GM10248 (cell line): ENCODE measurements around the gene ZNF423.

Experiments
- CTCF ChIA-PET: fragments of 300-600 bp; sonication (Branson Sonifier 250); formaldehyde crosslinking; extraction: SDS; loops from one replicate; lab custom pipeline; 2021; ENCODE audit warnings: antibody characterized with exemption; lab: Yijun Ruan, JAX
- POLR2A ChIA-PET: fragments of 350-650 bp; sonication (Branson Sonifier 250); formaldehyde crosslinking; extraction: SDS; loops from one replicate; lab custom pipeline; 2020; ENCODE audit warnings: antibody characterized with exemption; lab: Yijun Ruan, JAX
- DNase-seq: peaks from one replicate; pipeline ENCODE4 v3.0.0; 2012; ENCODE audit errors: extremely low spot score
- TF ChIP-seq, protein P1 (sequence below): IDR thresholded peaks from 2 replicates; pipeline ENCODE4 v1.5.1; 2012; ENCODE audit warnings: mild to moderate bottlenecking, low read depth; ENCODE audit errors: extremely low read depth, missing control alignments, control extremely low read depth

The ZNF423 gene

DNA sequence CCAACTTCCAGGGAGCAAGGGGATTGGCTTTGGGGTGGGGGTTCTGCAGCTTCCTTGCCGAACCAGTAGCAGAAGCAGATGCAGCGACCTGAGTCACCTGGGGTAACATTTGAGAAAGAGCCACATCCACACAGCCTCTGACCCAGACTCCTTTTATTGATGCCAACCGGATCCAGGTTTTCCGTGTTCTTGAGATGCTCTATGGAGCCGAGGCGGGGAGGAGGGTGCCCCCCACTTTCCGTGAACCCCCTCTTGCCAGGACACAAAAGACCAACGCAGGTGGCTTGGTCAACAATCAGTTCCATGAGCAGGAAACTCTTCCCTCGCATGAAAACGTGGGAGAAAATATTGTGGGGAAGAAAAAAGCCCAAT is 356.5 kb downstream of the ZNF423 start:
- TF ChIP-seq, protein P1, sequence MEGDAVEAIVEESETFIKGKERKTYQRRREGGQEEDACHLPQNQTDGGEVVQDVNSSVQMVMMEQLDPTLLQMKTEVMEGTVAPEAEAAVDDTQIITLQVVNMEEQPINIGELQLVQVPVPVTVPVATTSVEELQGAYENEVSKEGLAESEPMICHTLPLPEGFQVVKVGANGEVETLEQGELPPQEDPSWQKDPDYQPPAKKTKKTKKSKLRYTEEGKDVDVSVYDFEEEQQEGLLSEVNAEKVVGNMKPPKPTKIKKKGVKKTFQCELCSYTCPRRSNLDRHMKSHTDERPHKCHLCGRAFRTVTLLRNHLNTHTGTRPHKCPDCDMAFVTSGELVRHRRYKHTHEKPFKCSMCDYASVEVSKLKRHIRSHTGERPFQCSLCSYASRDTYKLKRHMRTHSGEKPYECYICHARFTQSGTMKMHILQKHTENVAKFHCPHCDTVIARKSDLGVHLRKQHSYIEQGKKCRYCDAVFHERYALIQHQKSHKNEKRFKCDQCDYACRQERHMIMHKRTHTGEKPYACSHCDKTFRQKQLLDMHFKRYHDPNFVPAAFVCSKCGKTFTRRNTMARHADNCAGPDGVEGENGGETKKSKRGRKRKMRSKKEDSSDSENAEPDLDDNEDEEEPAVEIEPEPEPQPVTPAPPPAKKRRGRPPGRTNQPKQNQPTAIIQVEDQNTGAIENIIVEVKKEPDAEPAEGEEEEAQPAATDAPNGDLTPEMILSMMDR: no peak
- ChIA-PET POLR2A (no interaction called here), CTCF (no interaction called here)
- no peak for DNase-seq

DNA sequence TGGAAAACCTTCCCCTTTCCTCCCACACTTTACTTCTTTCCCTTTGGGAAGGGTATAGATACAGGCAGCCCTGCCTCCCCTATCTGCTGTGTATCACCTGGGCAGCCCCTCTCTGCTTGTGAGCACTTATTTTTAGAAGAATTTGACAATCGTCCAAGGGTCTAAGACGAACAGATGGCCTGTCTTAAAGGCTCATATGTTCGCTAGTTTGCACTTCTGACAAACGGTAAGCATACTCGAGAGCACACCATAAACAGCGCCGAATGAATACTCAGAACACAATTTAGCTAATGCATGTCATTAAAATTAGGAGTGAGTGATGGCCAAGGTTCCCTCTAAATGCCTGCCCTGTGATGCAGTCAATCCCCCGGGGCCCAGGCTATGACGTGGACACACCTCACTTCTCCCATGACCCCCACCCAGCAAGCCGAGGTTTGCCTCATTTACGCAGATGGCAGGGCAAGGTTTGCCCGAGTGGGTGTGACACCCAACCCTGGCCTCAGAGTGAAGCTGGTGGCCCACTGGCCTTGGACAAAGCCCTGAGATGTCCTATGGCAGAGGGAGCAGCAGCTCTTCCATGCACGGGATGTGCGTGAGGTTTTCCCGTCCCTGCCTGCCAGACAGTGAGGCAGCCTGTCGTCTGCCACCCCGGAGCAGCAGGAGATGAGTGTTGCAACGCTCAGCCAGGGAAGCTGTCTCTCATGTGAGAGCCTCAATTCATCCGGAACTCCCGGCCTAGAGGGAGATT is 357.1 kb downstream of the ZNF423 start:
- ChIA-PET POLR2A (no interaction called here), CTCF (no interaction called here)
- no peak for DNase-seq
- TF ChIP-seq, protein P1: no peak

DNA sequence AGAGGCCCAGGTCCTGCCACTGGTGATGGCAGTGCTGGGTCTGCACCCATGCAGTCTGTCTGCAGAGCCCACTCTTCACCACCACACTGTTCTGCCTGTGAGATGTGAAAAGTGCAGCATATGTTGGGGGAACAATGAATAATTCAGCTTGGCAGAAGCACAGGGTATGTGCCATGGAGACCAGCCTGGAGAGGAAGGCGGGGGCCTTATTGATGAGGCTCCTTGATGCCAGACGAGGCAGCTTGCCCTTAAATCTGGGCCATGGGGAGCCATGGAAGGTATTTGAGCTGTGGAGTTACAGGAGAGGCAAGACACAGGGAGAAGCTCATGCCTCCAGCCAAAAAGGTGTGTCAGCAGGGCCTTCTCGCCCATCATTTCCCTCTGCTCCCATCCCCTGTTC is 357.6 kb downstream of the ZNF423 start:
- DNase-seq: no peak
- ChIA-PET CTCF (interaction anchor here (1.4 kb wide), 1 partner anchor 359 kb away, joined by 3 read pairs; no protein-coding TSS in a partner anchor), POLR2A (no interaction called here)
- TF ChIP-seq, protein P1: no peak

DNA sequence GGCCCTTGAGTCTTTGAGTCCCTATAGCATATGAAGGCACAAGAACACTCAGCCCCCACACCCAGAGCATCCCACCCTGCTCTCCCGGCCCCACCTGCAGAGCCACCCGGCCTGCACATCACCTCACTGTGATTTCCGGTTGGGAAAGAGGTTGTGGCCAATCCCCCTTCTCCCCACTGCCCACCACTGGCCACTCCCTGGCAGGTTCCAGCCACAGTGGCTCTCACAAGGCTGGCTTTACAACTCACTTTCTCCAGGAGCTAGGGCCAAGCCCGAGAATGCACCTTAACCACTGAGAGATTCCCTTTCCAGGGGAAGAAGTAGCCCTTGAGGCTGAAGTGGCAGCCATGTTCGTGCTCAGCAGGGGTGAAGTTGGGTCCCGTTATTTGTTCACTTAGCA is 358.4 kb downstream of the ZNF423 start:
- no peak for DNase-seq
- CTCF ChIA-PET: interaction anchor here (1.4 kb wide), 1 partner anchor 360 kb away, joined by 3 read pairs; no protein-coding TSS in a partner anchor
- TF ChIP-seq, protein P1: no peak
- POLR2A ChIA-PET: no interaction called here

DNA sequence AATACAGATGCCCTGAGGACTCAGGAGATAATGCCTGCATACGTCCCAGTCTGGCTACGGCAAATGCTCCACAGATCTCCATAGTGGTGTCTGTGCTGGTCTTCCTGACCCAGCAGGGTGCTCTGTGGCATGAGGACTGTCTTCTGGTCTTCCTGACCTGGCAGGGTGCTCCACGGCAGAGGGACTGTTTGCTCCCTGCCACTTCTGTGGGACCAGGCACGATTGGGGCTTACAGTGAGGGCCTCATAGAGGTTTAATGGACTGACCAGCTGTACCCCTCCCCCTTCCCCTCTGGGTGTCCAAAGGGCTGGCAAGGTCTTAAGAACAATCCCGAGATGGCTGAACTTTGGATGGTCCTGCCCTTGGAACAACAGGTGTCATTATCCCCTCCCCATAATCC is 359.3 kb downstream of the ZNF423 start:
- no peak for DNase-seq
- TF ChIP-seq, protein P1: no peak
- POLR2A ChIA-PET: no interaction called here
- CTCF ChIA-PET: no interaction called here

DNA sequence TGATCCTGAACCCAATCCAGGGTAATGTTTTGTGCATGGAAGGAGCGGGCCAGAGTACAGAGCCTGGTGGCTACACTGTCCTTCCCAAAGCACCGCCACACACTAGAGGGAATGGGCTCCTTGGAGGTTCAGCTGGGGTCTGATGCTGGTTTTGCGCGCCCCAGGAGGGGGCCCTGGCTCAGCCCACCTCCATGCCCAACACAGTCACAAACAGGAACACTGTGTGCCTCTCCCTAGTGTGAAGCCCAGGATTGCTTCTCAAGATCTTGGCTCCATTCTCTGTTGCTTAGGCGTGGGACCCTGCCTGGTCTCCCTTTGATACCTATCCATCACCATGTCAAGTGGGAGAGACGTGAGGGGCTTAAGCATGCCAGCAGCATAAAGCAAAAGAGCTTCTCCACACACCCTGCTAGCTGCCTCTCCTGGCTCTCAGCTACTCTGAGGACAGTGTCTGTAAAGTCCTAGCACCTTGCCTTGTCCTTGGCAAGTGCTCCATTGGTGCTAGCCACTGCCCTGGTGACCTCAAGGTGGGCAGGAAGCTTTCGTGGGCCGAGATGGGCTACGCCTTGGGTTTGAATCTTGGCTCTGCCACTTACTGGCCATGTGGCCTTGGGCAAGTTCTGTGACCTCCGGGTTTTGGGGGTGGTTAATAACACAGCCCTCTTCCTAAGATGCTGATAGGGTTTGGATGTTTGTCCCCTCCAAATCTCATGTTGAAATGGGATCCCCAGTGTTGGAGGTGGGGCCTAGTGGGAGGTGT is 360.1 kb downstream of the ZNF423 start:
- CTCF ChIA-PET: no interaction called here
- POLR2A ChIA-PET: no interaction called here

More for the DNA sequence above, 360.1 kb downstream of the ZNF423 start:
- no peak for DNase-seq
- TF ChIP-seq, protein P1: no peak
